Activated CD4-positive, alpha-beta T cell treated with anti-CD3 and anti-CD28 coated beads, Interleukin-2, amount 10 ng/mL, durations not matched to agents 24 days and 14 days (primary cell): ENCODE results near the gene C4A. TPM values are rescaled to one million over a fixed set of nuclear protein-coding genes. Genes with fewer than 3 reads are reported as not detected.
"Not testable (repeated sequence)": the region's sequence is repeated elsewhere in the genome, so short reads cannot be mapped to it uniquely, and the experiment has no call there.

Source experiments
- DNase-seq: peaks from one replicate; pipeline ENCODE4 v3.0.0; 2022
- H3K27ac Mint-ChIP-seq: one replicate; pipeline ENCODE4 v1.8.0; 2022; ENCODE audit warnings: mild to moderate bottlenecking, mixed read lengths
- H3K27me3 Mint-ChIP-seq: one replicate; pipeline ENCODE4 v1.8.0; 2022; ENCODE audit warnings: mixed read lengths
- H3K36me3 Mint-ChIP-seq: one replicate; pipeline ENCODE4 v1.8.0; 2022; ENCODE audit warnings: low read depth, mild to moderate bottlenecking, mixed read lengths
- H3K4me1 Mint-ChIP-seq: one replicate; pipeline ENCODE4 v1.8.0; 2021; ENCODE audit warnings: mixed read lengths
- H3K4me3 Mint-ChIP-seq: one replicate; pipeline ENCODE4 v1.8.0; 2022; ENCODE audit warnings: mild to moderate bottlenecking, moderate library complexity, mixed read lengths
- H3K9me3 Mint-ChIP-seq: one replicate; pipeline ENCODE4 v1.8.0; 2021; ENCODE audit warnings: mixed read lengths
- intact Hi-C: fragments of 100-400 bp; cut with micrococcal nuclease; formaldehyde crosslinking; loops from one replicate; pipeline ENCODE4 v1.15.1; 2023
- total RNA-seq: library from RNA; stranded (reverse); gene quantifications from 2 replicates; pipeline ENCODE4 v1.2.3, GENCODE V29; 2022

Gene C4A
- total RNA-seq, 1 donor from 2014 or later = 2.7 TPM

GRCh38 chr6:31968326-31968725 is 13.5 kb upstream of the C4A start:
- Mint-ChIP-seq H3K4me3 (no peak overlapping the region), H3K27ac (no peak overlapping the region), H3K36me3 (peaks cover 57% of the 10 kb centered on the region), H3K4me1 (peaks cover 31% of the 10 kb centered on the region), H3K27me3 (peaks cover 2% of the 10 kb centered on the region), H3K9me3 (no peaks in the 10 kb centered on the region)
- intact Hi-C loops = no loop called here
- DNase-seq = no peak

GRCh38 chr6:31968791-31969711 is 12.8 kb upstream of the C4A start:
- Mint-ChIP-seq H3K4me3 (no peak overlapping the region), H3K36me3 (peaks cover 54% of the 10 kb centered on the region)

GRCh38 chr6:31969712-31970603 is 11.9 kb upstream of the C4A start:
- Mint-ChIP-seq H3K4me3 (peak overlapping the region; percentile 99), H3K27me3 (peaks cover 2% of the 10 kb centered on the region), H3K9me3 (no peaks in the 10 kb centered on the region), H3K36me3 (peaks cover 48% of the 10 kb centered on the region), H3K27ac (peak overlapping the region; percentile 83), H3K4me1 (peaks cover 41% of the 10 kb centered on the region)
- DNase-seq = no peak
- intact Hi-C loops = loop anchor here (10.0 kb wide), 1 partner anchor 1415 kb away; the partner anchor contains the start of genes GNL1 and PRR3

More at GRCh38 chr6:31968791-31969711, 12.8 kb upstream of the C4A start:
- Mint-ChIP-seq H3K27me3 (peaks cover 2% of the 10 kb centered on the region), H3K27ac (peak overlapping the region; percentile 59), H3K4me1 (peaks cover 38% of the 10 kb centered on the region), H3K9me3 (no peaks in the 10 kb centered on the region)
- no peak for DNase-seq
- intact Hi-C loops = no loop called here

GRCh38 chr6:31970604-31971271 is 11.1 kb upstream of the C4A start:
- no peaks in the 10 kb centered on the region for H3K9me3 Mint-ChIP-seq
- intact Hi-C loops = loop anchor here (10.0 kb wide), 1 partner anchor 1416 kb away; the partner anchor contains the start of genes GNL1 and PRR3

GRCh38 chr6:31971279-31971992 is 10.4 kb upstream of the C4A start:
- H3K4me1 Mint-ChIP-seq = peaks cover 41% of the 10 kb centered on the region
- H3K27ac Mint-ChIP-seq = peak overlapping the region; percentile 100
- intact Hi-C loops = loop anchor here (10.0 kb wide), 1 partner anchor 1417 kb away; the partner anchor contains the start of genes GNL1 and PRR3
- H3K4me3 Mint-ChIP-seq = peak overlapping the region; percentile 99
- H3K36me3 Mint-ChIP-seq = peaks cover 40% of the 10 kb centered on the region
- peak; percentile 70 for DNase-seq
- no peaks in the 10 kb centered on the region for H3K9me3 Mint-ChIP-seq
- H3K27me3 Mint-ChIP-seq = peaks cover 2% of the 10 kb centered on the region

More at GRCh38 chr6:31970604-31971271, 11.1 kb upstream of the C4A start:
- peak; percentile 65 for DNase-seq
- Mint-ChIP-seq H3K4me1 (peaks cover 41% of the 10 kb centered on the region), H3K4me3 (peak overlapping the region; percentile 99), H3K27me3 (peaks cover 2% of the 10 kb centered on the region), H3K27ac (peak overlapping the region; percentile 100), H3K36me3 (peaks cover 40% of the 10 kb centered on the region)

GRCh38 chr6:31971993-31972708 is 9.7 kb upstream of the C4A start, which contains the start of gene DXO:
Gene DXO, minus strand, starts transcription at chr6:31972138. Its CDS starts 463 bp downstream, at chr6:31971675.
- peak within 1 kb of the TSS; percentile 99 for H3K4me3 Mint-ChIP-seq
- peaks cover 36% of the 10 kb centered on the region for H3K36me3 Mint-ChIP-seq
- peaks cover 41% of the 10 kb centered on the region for H3K4me1 Mint-ChIP-seq
- H3K27me3 Mint-ChIP-seq = peaks cover 2% of the 10 kb centered on the region
- peak; percentile 99 for DNase-seq
- intact Hi-C loops = loop anchor here (1.0 to 10.0 kb wide), 3 partner anchors 13 to 1417 kb away; partner anchors contain the start of genes AGPAT1, GNL1, PRR3 and SKIC2
- no peaks in the 10 kb centered on the region for H3K9me3 Mint-ChIP-seq
- peak within 1 kb of the TSS; percentile 100 for H3K27ac Mint-ChIP-seq

- peaks cover 2% of the 10 kb centered on the region for H3K27me3 Mint-ChIP-seq
- peak; percentile 66 for DNase-seq
- intact Hi-C loops = loop anchor here (1.0 to 10.0 kb wide), 3 partner anchors 14 to 1418 kb away; partner anchors contain the start of genes AGPAT1, GNL1, PRR3 and SKIC2
- no peaks in the 10 kb centered on the region for H3K9me3 Mint-ChIP-seq
- peak overlapping the region; percentile 100 for H3K27ac Mint-ChIP-seq
- peaks cover 29% of the 10 kb centered on the region for H3K36me3 Mint-ChIP-seq
- peak overlapping the region; percentile 99 for H3K4me3 Mint-ChIP-seq
- H3K4me1 Mint-ChIP-seq = peaks cover 41% of the 10 kb centered on the region
These were observed 9.0 kb upstream of the C4A start for GRCh38 chr6:31972709-31973350.

- H3K4me3 Mint-ChIP-seq, H3K9me3 Mint-ChIP-seq, H3K27ac Mint-ChIP-seq, H3K27me3 Mint-ChIP-seq, DNase-seq: not testable (repeated sequence)
- intact Hi-C loops = loop anchor here (10.0 kb wide), 1 partner anchor 1421 kb away; the partner anchor contains the start of genes GNL1 and PRR3
- Mint-ChIP-seq H3K4me1 (peaks cover 31% of the 10 kb centered on the region), H3K36me3 (peaks cover 15% of the 10 kb centered on the region)
These were observed 5.8 kb upstream of the C4A start for GRCh38 chr6:31976065-31976464.

- no peak for DNase-seq
- Mint-ChIP-seq H3K9me3 (no peaks in the 10 kb centered on the region), H3K27me3 (no peaks in the 10 kb centered on the region), H3K27ac (no peak overlapping the region), H3K4me1 (peaks cover 19% of the 10 kb centered on the region), H3K4me3 (no peak overlapping the region), H3K36me3 (peaks cover 11% of the 10 kb centered on the region)
- intact Hi-C loops = loop anchor here (10.0 kb wide), 1 partner anchor 1423 kb away; the partner anchor contains the start of genes GNL1 and PRR3
These were observed 3.9 kb upstream of the C4A start for GRCh38 chr6:31977816-31978431.

GRCh38 chr6:31978831-31979230 is 3.0 kb upstream of the C4A start:
- Mint-ChIP-seq H3K36me3 (peaks cover 8% of the 10 kb centered on the region), H3K27ac (peak overlapping the region; percentile 83), H3K4me3 (no peak overlapping the region), H3K9me3 (no peaks in the 10 kb centered on the region), H3K27me3 (no peaks in the 10 kb centered on the region), H3K4me1 (peaks cover 10% of the 10 kb centered on the region)
- DNase-seq = no peak
- intact Hi-C loops = loop anchor here (10.0 kb wide), 1 partner anchor 1424 kb away; the partner anchor contains the start of genes GNL1 and PRR3

GRCh38 chr6:31979238-31979898 is 2.5 kb upstream of the C4A start:
- H3K9me3 Mint-ChIP-seq = no peaks in the 10 kb centered on the region
- peak overlapping the region; percentile 43 for H3K27ac Mint-ChIP-seq
- intact Hi-C loops = loop anchor here (10.0 kb wide), 1 partner anchor 1425 kb away; the partner anchor contains the start of genes GNL1 and PRR3
- peaks cover 7% of the 10 kb centered on the region for H3K4me1 Mint-ChIP-seq
- DNase-seq = no peak
- no peaks in the 10 kb centered on the region for H3K27me3 Mint-ChIP-seq
- H3K36me3 Mint-ChIP-seq = peaks cover 6% of the 10 kb centered on the region
- H3K4me3 Mint-ChIP-seq = no peak overlapping the region
